Caco-2 (cell line): ENCODE measurements around the gene ALDH1A3. TPM values are rescaled to one million over a fixed set of nuclear protein-coding genes. Genes with fewer than 3 reads are reported as not detected.

Experiments
- BruUV-seq: library from RNA; stranded (reverse); fragments of 400-500 nt; replicated peaks from 2 replicates; lab custom pipeline; 2021; lab: Mats Ljungman, UMichigan
- CTCF ChIA-PET: fragments of 300-600 bp; sonication (Branson Sonifier 250); formaldehyde crosslinking; loops from one replicate; lab custom pipeline; 2022; ENCODE audit warnings: antibody characterized with exemption; lab: Charles Lee
- POLR2A ChIA-PET: fragments of 300-600 bp; sonication (Branson Sonifier 250); formaldehyde crosslinking; loops from one replicate; lab custom pipeline; 2022; ENCODE audit warnings: antibody characterized with exemption; lab: Charles Lee
- DNase-seq, 2 experiments: peaks; one replicate each; pipeline versions ENCODE4 v3.0.0 to v3.0.0-alpha.2; 2020 to 2022
- H3K27me3 ChIP-seq: replicated peaks from 2 replicates; pipeline ENCODE4 v1.6.0; 2011; ENCODE audit warnings: low read length; ENCODE audit not compliant: control insufficient read depth, insufficient read depth
- H3K36me3 ChIP-seq: 2 replicates; pipeline ENCODE4 v1.5.1; 2011; ENCODE audit warnings: low read length; ENCODE audit not compliant: control insufficient read depth, insufficient read depth
- H3K4me1 ChIP-seq: fragments of 250-450 bp; sonication (Bioruptor Pico); 2 replicates; pipeline ENCODE4 v1.5.1; 2020; ENCODE audit warnings: mild to moderate bottlenecking
- H3K4me3 ChIP-seq: 2 replicates; pipeline ENCODE4 v1.5.1; 2011; ENCODE audit warnings: low read depth, mild to moderate bottlenecking, control low read depth, low read length
- H3K9me3 ChIP-seq: fragments of 250-450 bp; sonication (Bioruptor Pico); 2 replicates; pipeline ENCODE4 v1.5.1; 2020; ENCODE audit warnings: mild to moderate bottlenecking, moderate library complexity
- H3K27ac Mint-ChIP-seq: one replicate; pipeline ENCODE4 v1.8.0; 2022; ENCODE audit warnings: mixed read lengths; ENCODE audit not compliant: unreplicated experiment
- H3K27me3 Mint-ChIP-seq: one replicate; pipeline ENCODE4 v1.8.0; 2022; ENCODE audit warnings: mixed read lengths; ENCODE audit not compliant: insufficient read depth, unreplicated experiment
- H3K36me3 Mint-ChIP-seq: one replicate; pipeline ENCODE4 v1.8.0; 2022; ENCODE audit warnings: mild to moderate bottlenecking, mixed read lengths; ENCODE audit not compliant: insufficient read depth, unreplicated experiment
- H3K4me1 Mint-ChIP-seq: one replicate; pipeline ENCODE4 v1.8.0; 2022; ENCODE audit warnings: low read depth, mixed read lengths; ENCODE audit not compliant: unreplicated experiment
- H3K4me3 Mint-ChIP-seq: one replicate; pipeline ENCODE4 v1.8.0; 2022; ENCODE audit warnings: mild to moderate bottlenecking, moderate library complexity, mixed read lengths; ENCODE audit not compliant: unreplicated experiment
- H3K9me3 Mint-ChIP-seq: one replicate; pipeline ENCODE4 v1.8.0; 2022; ENCODE audit warnings: mixed read lengths; ENCODE audit not compliant: unreplicated experiment
- CTCF ChIP-seq, 2 experiments: fragments of 200-600 bp in 1 of 2; IDR thresholded peaks; 1 replicate in 1 of 2; 2 replicates in 1 of 2; pipeline versions ENCODE4 v1.5.1 to v1.8.0; 2011 to 2022; ENCODE audit warnings: antibody characterized with exemption in 1 of 2, control low read depth in 1 of 2, inconsistent platforms in 1 of 2, low read depth in 1 of 2, low read length in 1 of 2, mild to moderate bottlenecking in 1 of 2, moderate library complexity in 1 of 2; ENCODE audit not compliant: insufficient read depth in 1 of 2, severe bottlenecking in 1 of 2, unreplicated experiment in 1 of 2
- intact Hi-C: fragments of 100-400 bp; cut with micrococcal nuclease; formaldehyde crosslinking; loops from one replicate; pipeline ENCODE4 v1.10.0; 2022; ENCODE audit not compliant: unreplicated experiment
- total RNA-seq: library from RNA; stranded (reverse); gene quantifications from 2 replicates; pipeline ENCODE4 v1.2.3, GENCODE V29; 2022

Gene ALDH1A3
- total RNA-seq, 1 experiment from 2014 or later, result 6.6 TPM

- Histone ChIP-seq H3K4me1 (peaks cover 21% of the 10 kb centered on the region), H3K36me3 (no peaks in the 10 kb centered on the region), H3K4me3 (no peak overlapping the region), H3K27me3 (no peaks in the 10 kb centered on the region), H3K9me3 (no peaks in the 10 kb centered on the region)
- ChIA-PET CTCF (no interaction called here), POLR2A (no interaction called here)
- no peaks in the 10 kb centered on the region for H3K9me3 Mint-ChIP-seq
- no peak overlapping the region for H3K4me3 Mint-ChIP-seq
- TF ChIP-seq CTCF (IDR thresholded peaks at IDR 0.05; ENCODE audit: insufficient read depth in 1 of 2, low read depth in 1 of 2, low read length in 1 of 2, severe bottlenecking in 1 of 2, unreplicated experiment in 1 of 2), result no peak
- DNase-seq, result no peak
- H3K27me3 Mint-ChIP-seq, result no peaks in the 10 kb centered on the region
- H3K36me3 Mint-ChIP-seq, result no peaks in the 10 kb centered on the region
- no TSS peak for BruUV-seq
- peaks cover 5% of the 10 kb centered on the region for H3K4me1 Mint-ChIP-seq
- intact Hi-C loops, result no loop called here
- H3K27ac Mint-ChIP-seq, result no peak overlapping the region
These were observed 21.2 kb downstream of the ALDH1A3 start for GRCh38 chr15:100900795-100901169.

GRCh38 chr15:100901296-100901695 is 21.7 kb downstream of the ALDH1A3 start:
- H3K27me3 ChIP-seq, result no peaks in the 10 kb centered on the region
- no peaks in the 10 kb centered on the region for H3K9me3 ChIP-seq
- no peaks in the 10 kb centered on the region for H3K36me3 ChIP-seq
- intact Hi-C loops, result no loop called here
- TF ChIP-seq CTCF (IDR thresholded peaks at IDR 0.05; ENCODE audit: insufficient read depth in 1 of 2, low read depth in 1 of 2, low read length in 1 of 2, severe bottlenecking in 1 of 2, unreplicated experiment in 1 of 2), result no peak
- no peaks in the 10 kb centered on the region for H3K9me3 Mint-ChIP-seq
- no peak overlapping the region for H3K4me3 ChIP-seq
- CTCF ChIA-PET, result no interaction called here
- no peaks in the 10 kb centered on the region for H3K36me3 Mint-ChIP-seq
- DNase-seq, result no peak
- BruUV-seq, result no TSS peak
- no peaks in the 10 kb centered on the region for H3K27me3 Mint-ChIP-seq
- no peak overlapping the region for H3K27ac Mint-ChIP-seq
- POLR2A ChIA-PET, result no interaction called here
- H3K4me1 ChIP-seq, result peaks cover 17% of the 10 kb centered on the region
- H3K4me3 Mint-ChIP-seq, result no peak overlapping the region
- peaks cover 1% of the 10 kb centered on the region for H3K4me1 Mint-ChIP-seq

- no peaks in the 10 kb centered on the region for H3K4me1 Mint-ChIP-seq
- no TSS peak for BruUV-seq
- POLR2A ChIA-PET, result no interaction called here
- H3K9me3 Mint-ChIP-seq, result no peaks in the 10 kb centered on the region
- no peaks in the 10 kb centered on the region for H3K36me3 ChIP-seq
- no peak overlapping the region for H3K27ac Mint-ChIP-seq
- TF ChIP-seq CTCF (IDR thresholded peaks at IDR 0.05; ENCODE audit: insufficient read depth in 1 of 2, low read depth in 1 of 2, low read length in 1 of 2, severe bottlenecking in 1 of 2, unreplicated experiment in 1 of 2), result no peak
- CTCF ChIA-PET, result no interaction called here
- intact Hi-C loops, result no loop called here
- DNase-seq, result no peak
- H3K27me3 Mint-ChIP-seq, result no peaks in the 10 kb centered on the region
- no peaks in the 10 kb centered on the region for H3K9me3 ChIP-seq
- no peaks in the 10 kb centered on the region for H3K36me3 Mint-ChIP-seq
- no peak overlapping the region for H3K4me3 ChIP-seq
- no peaks in the 10 kb centered on the region for H3K27me3 ChIP-seq
- H3K4me1 ChIP-seq, result peaks cover 17% of the 10 kb centered on the region
- H3K4me3 Mint-ChIP-seq, result no peak overlapping the region
These were observed 22.2 kb downstream of the ALDH1A3 start for GRCh38 chr15:100901702-100902435.
